Measurements from ENCODE around the gene GNA14.

GNA14 gene

GRCh38 chr9:77544546-77544945 lies 103.6 kb downstream of the GNA14 start (continued):
- TF ChIP-seq, protein P1, sequence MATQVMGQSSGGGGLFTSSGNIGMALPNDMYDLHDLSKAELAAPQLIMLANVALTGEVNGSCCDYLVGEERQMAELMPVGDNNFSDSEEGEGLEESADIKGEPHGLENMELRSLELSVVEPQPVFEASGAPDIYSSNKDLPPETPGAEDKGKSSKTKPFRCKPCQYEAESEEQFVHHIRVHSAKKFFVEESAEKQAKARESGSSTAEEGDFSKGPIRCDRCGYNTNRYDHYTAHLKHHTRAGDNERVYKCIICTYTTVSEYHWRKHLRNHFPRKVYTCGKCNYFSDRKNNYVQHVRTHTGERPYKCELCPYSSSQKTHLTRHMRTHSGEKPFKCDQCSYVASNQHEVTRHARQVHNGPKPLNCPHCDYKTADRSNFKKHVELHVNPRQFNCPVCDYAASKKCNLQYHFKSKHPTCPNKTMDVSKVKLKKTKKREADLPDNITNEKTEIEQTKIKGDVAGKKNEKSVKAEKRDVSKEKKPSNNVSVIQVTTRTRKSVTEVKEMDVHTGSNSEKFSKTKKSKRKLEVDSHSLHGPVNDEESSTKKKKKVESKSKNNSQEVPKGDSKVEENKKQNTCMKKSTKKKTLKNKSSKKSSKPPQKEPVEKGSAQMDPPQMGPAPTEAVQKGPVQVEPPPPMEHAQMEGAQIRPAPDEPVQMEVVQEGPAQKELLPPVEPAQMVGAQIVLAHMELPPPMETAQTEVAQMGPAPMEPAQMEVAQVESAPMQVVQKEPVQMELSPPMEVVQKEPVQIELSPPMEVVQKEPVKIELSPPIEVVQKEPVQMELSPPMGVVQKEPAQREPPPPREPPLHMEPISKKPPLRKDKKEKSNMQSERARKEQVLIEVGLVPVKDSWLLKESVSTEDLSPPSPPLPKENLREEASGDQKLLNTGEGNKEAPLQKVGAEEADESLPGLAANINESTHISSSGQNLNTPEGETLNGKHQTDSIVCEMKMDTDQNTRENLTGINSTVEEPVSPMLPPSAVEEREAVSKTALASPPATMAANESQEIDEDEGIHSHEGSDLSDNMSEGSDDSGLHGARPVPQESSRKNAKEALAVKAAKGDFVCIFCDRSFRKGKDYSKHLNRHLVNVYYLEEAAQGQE (tag by site-specific recombination; IDR thresholded peaks at IDR 0.05) = no peak
- TF ChIP-seq ZNF664 (tag by site-specific recombination; IDR thresholded peaks at IDR 0.05) (no peak), AEBP2 (tag by site-specific recombination; IDR thresholded peaks at IDR 0.05; ENCODE audit: borderline replicate concordance) (no peak), KLF7 (tag by site-specific recombination; IDR thresholded peaks at IDR 0.05; ENCODE audit: borderline replicate concordance) (no peak), ZBTB6 (tag by site-specific recombination; IDR thresholded peaks at IDR 0.05) (no peak), BCL6B (tag by site-specific recombination; IDR thresholded peaks at IDR 0.05) (no peak), ZNF311 (tag by site-specific recombination; IDR thresholded peaks at IDR 0.05; ENCODE audit: borderline replicate concordance) (no peak), ZXDB (tag by site-specific recombination; IDR thresholded peaks at IDR 0.05) (no peak), ZSCAN18 (tag by site-specific recombination; IDR thresholded peaks at IDR 0.05) (no peak), ZNF501 (tag by site-specific recombination; IDR thresholded peaks at IDR 0.05) (no peak), ZNF561 (tag by site-specific recombination; IDR thresholded peaks at IDR 0.05; ENCODE audit: borderline replicate concordance) (no peak), GLIS2 (tag by site-specific recombination; IDR thresholded peaks at IDR 0.05) (no peak), ZNF302 (tag by site-specific recombination; IDR thresholded peaks at IDR 0.05; ENCODE audit: low read depth) (no peak), OVOL3 (tag by site-specific recombination; IDR thresholded peaks at IDR 0.05) (no peak), ZBTB8A (tag by site-specific recombination; IDR thresholded peaks at IDR 0.05) (no peak)

- Histone ChIP-seq H3K4me1 (ENCODE audit: control insufficient read depth, insufficient read depth, low read length) (no peaks in the 10 kb centered on the region), H3K9me3 (ENCODE audit: control insufficient read depth, insufficient read depth, low read depth, low read length) (no peaks in the 10 kb centered on the region), H3K4me3 (ENCODE audit: low read depth, low read length) (no peak overlapping the region), H3K27ac (ENCODE audit: extremely low read depth, low read depth, low read length) (no peak overlapping the region), H3K36me3 (ENCODE audit: control insufficient read depth in 2 of 2, insufficient read depth in 1 of 2, low read length in 2 of 2) (no peaks in the 10 kb centered on the region)
- ChIA-PET CTCF (interaction anchor here (1.0 to 1.9 kb wide), 2 partner anchors 9 to 86 kb away, joined by 4 to 8 read pairs; no protein-coding TSS in a partner anchor), POLR2A (no interaction called here)
- TF ChIP-seq ZNF292 (tag by site-specific recombination; IDR thresholded peaks at IDR 0.05; ENCODE audit: borderline replicate concordance, low read depth) = no peak
- TF ChIP-seq SETDB1 (IDR thresholded peaks at IDR 0.05; ENCODE audit: insufficient read length, low read length) = no peak
- TF ChIP-seq OSR2 (tag by site-specific recombination; IDR thresholded peaks at IDR 0.05) = no peak
- no peak for TF ChIP-seq ZNF624 (tag by site-specific recombination; IDR thresholded peaks at IDR 0.05)
- TF ChIP-seq BCL11B (tag by site-specific recombination; IDR thresholded peaks at IDR 0.05; ENCODE audit: low read depth) = no peak
- no peak for TF ChIP-seq ZNF555 (tag by site-specific recombination; conservative IDR thresholded peaks at IDR 0.05)
- TF ChIP-seq ZNF416 (tag by site-specific recombination; IDR thresholded peaks at IDR 0.05) = no peak
- TF ChIP-seq GLIS1 (tag by site-specific recombination; IDR thresholded peaks at IDR 0.05) = no peak
- no peak for TF ChIP-seq ZNF558 (tag by site-specific recombination; IDR thresholded peaks at IDR 0.05)
Observed at GRCh38 chr9:77543131-77543822, 104.8 kb downstream of the GNA14 start.
